BJ (cell line): ENCODE measurements around the gene BARHL1. TPM values are rescaled to one million over a fixed set of nuclear protein-coding genes. Genes with fewer than 3 reads are reported as not detected.

Experiments
- CTCF ChIA-PET: fragments of 350-600 bp; formaldehyde crosslinking; extraction: SDS; loops from one replicate; lab custom pipeline; 2021; ENCODE audit warnings: antibody characterized with exemption, inconsistent platforms; lab: Yijun Ruan, JAX
- POLR2A ChIA-PET: fragments of 300-600 bp; sonication (Branson Sonifier 250); formaldehyde crosslinking; extraction: SDS; loops from one replicate; lab custom pipeline; 2021; ENCODE audit warnings: antibody characterized with exemption; lab: Charles Lee
- DNase-seq: peaks from one replicate; pipeline ENCODE4 v3.0.0-alpha.2; 2011; ENCODE audit warnings: low read depth
- H3K27me3 ChIP-seq: 2 replicates; pipeline ENCODE4 v1.6.0; 2011; ENCODE audit warnings: low read length; ENCODE audit not compliant: control insufficient read depth, insufficient read depth
- H3K36me3 ChIP-seq: 2 replicates; pipeline ENCODE4 v1.5.1; 2011; ENCODE audit warnings: low read length; ENCODE audit not compliant: control insufficient read depth, insufficient read depth
- H3K4me3 ChIP-seq: 2 replicates; pipeline ENCODE4 v1.5.1; 2011; ENCODE audit warnings: low read depth, mild to moderate bottlenecking, control low read depth, low read length
- polyA plus RNA-seq: library from polyadenylated mRNA; depleted of rRNA; stranded (reverse); fragments of >200 nt; gene quantifications from 2 replicates; pipeline ENCODE4 v1.2.3, GENCODE V29; 2011
- TF ChIP-seq, protein P1 (sequence below): IDR thresholded peaks from 2 replicates; pipeline ENCODE4 v1.5.1; 2011; ENCODE audit warnings: low read depth, mild to moderate bottlenecking, control low read depth, inconsistent platforms, low read length, moderate library complexity; ENCODE audit not compliant: insufficient read depth

Gene BARHL1
- polyA plus RNA-seq, 1 experiment = not detected

DNA sequence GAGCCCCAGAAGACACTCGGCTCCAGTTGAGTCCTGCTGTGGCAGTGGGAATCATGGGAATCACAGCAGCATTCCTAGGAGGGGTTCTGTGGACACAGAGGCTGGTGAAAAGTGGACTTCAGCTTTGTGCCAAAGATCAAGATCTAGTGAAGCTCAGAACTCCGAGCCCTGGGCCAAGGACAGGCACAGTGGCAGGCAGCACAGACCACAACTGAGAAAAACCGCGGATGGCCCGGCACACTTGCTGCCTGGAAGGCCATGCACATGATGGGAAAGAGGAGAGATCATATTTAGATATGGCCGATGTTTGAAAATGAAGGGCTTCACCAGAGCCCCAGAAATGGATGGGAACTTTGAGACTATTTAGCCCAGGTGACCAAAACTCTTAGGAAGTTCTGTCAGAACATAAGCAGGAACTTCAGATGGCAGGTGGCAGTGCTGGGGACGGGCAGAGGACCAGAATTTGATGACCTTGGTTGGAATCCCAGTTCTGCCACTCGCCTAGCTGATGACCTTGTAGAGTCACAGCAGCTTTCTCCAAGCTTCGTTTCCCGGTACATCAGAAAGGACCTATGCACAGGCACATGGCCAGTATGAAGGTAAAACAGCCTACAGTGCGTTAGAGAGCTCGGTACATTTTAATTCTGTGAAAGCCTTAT is 18.0 kb downstream of the BARHL1 start:
- TF ChIP-seq, protein P1, sequence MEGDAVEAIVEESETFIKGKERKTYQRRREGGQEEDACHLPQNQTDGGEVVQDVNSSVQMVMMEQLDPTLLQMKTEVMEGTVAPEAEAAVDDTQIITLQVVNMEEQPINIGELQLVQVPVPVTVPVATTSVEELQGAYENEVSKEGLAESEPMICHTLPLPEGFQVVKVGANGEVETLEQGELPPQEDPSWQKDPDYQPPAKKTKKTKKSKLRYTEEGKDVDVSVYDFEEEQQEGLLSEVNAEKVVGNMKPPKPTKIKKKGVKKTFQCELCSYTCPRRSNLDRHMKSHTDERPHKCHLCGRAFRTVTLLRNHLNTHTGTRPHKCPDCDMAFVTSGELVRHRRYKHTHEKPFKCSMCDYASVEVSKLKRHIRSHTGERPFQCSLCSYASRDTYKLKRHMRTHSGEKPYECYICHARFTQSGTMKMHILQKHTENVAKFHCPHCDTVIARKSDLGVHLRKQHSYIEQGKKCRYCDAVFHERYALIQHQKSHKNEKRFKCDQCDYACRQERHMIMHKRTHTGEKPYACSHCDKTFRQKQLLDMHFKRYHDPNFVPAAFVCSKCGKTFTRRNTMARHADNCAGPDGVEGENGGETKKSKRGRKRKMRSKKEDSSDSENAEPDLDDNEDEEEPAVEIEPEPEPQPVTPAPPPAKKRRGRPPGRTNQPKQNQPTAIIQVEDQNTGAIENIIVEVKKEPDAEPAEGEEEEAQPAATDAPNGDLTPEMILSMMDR = no peak
- no peaks in the 10 kb centered on the region for H3K27me3 ChIP-seq
- ChIA-PET CTCF (interaction anchor here (0.7 to 1.4 kb wide), 3 partner anchors 13 to 436 kb away, joined by 3 read pairs; no protein-coding TSS in a partner anchor), POLR2A (no interaction called here)
- peaks cover 15% of the 10 kb centered on the region for H3K36me3 ChIP-seq
- H3K4me3 ChIP-seq = no peak overlapping the region
- no peak for DNase-seq

DNA sequence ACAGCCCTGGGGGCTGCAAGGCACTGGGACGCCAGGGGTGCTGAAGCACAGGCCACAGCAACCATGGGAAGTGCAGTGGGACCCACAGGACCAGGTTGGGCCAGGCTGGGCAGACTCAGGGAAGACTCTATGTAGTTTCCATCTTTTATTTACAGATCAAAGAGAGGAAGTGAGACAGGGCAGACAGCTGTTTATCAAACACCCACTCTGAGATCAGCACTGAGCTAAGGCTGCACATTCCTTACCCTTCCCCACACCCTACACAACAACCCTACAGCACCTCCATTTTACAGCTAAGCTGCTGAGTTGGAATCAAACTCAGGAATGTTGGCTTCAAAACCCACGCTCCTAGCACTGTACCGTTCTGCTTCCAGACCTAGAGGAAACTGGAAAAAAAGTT is 19.8 kb downstream of the BARHL1 start:
- CTCF ChIA-PET = no interaction called here
- H3K27me3 ChIP-seq = no peaks in the 10 kb centered on the region
- no peak for DNase-seq
- POLR2A ChIA-PET = no interaction called here
- peaks cover 21% of the 10 kb centered on the region for H3K36me3 ChIP-seq
- H3K4me3 ChIP-seq = no peak overlapping the region
- TF ChIP-seq, protein P1 = no peak

DNA sequence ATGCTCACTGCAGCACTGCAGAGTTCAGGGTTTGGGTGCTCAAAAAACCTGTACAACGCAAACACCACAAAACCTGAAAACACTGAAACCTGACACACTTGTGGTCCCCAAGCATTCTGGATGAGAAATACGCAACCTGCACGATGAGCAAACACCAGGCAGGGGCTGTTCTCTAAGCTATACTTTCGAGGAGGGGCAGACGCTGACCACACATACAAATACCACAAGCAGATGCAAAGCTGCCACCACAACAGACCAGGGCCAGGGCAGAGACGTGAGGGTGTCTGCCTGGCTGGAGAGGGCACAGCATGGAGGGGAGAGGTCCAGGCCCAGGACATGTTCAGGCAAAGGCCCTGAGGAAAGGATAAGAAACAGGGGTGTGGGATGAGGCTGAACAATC is 23.0 kb downstream of the BARHL1 start:
- Histone ChIP-seq H3K4me3 (no peak overlapping the region), H3K36me3 (peaks cover 12% of the 10 kb centered on the region), H3K27me3 (no peaks in the 10 kb centered on the region)
- POLR2A ChIA-PET = no interaction called here
- TF ChIP-seq, protein P1 = no peak
- DNase-seq = no peak
- CTCF ChIA-PET = no interaction called here

DNA sequence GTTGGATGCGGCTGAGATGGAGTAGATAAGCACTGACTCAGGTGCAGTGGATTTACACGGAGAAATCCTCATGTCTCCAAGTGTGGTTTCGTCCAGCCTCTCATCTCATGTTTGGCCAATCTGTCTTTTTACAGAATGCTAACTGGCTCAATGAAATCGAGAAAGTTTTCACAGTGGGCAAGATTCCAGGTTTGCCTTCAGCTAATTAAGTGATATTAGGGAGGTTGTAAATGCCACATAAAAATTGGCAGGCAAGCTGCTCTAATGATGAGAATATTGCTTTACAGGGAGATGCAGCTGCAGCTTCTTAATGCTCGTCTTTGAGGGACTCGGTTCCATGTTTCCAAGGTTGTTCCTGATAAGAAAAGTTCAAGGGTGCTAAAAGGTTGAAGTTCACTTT is 23.7 kb downstream of the BARHL1 start:
- ChIA-PET CTCF (no interaction called here), POLR2A (no interaction called here)
- no peak for DNase-seq
- Histone ChIP-seq H3K27me3 (no peaks in the 10 kb centered on the region), H3K4me3 (no peak overlapping the region), H3K36me3 (peaks cover 13% of the 10 kb centered on the region)
- TF ChIP-seq, protein P1 = no peak

DNA sequence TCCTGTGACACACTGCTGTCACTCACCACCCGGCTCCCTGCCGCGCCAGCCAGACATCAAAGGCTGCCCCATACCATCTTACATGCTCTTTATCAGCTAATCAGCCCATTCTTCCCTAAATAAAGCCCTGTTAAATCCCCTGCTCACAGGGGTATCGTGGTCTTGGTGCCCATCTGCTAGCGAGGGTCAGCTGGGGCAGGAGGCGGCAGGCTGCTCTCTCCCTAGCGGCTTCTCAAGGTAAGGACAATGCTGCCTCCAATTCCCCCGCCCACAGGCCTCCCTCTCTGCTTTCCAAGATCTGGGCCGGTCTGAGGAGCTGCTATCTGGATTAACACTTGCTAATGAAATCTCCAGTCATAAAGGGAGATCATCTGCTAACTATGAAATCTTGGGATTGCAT is 26.8 kb downstream of the BARHL1 start:
- DNase-seq = no peak
- Histone ChIP-seq H3K36me3 (peaks cover 12% of the 10 kb centered on the region), H3K27me3 (no peaks in the 10 kb centered on the region), H3K4me3 (no peak overlapping the region)
- TF ChIP-seq, protein P1 = no peak
- ChIA-PET CTCF (no interaction called here), POLR2A (no interaction called here)
